Activated T-cell treated with anti-CD3 and anti-CD28 coated beads, Interleukin-2, amount 50 U/mL, for 4 hours (primary cell): ENCODE measurements around the gene SLC13A4. TPM values are rescaled to one million over a fixed set of nuclear protein-coding genes. Genes with fewer than 3 reads are reported as not detected.
"Not testable (repeated sequence)": the region's sequence is repeated elsewhere in the genome, so short reads cannot be mapped to it uniquely, and the experiment has no call there.

Experiments
- ATAC-seq, 2 donors: fragments of 200-7000 bp; cut with Tn5 transposase; one replicate each; pipeline ENCODE4 v1.10.0; 2021
- DNase-seq: peaks from one replicate; pipeline ENCODE4 v3.0.0-alpha.2; 2020
- H3K27me3 Mint-ChIP-seq: one replicate; pipeline ENCODE4 v1.8.0; 2021; ENCODE audit warnings: low read depth, mixed read lengths
- H3K36me3 Mint-ChIP-seq: one replicate; pipeline ENCODE4 v1.8.0; 2022; ENCODE audit warnings: mixed read lengths; ENCODE audit not compliant: insufficient read depth
- H3K4me1 Mint-ChIP-seq: one replicate; pipeline ENCODE4 v1.8.0; 2021; ENCODE audit warnings: low read depth, mixed read lengths
- H3K4me3 Mint-ChIP-seq: one replicate; pipeline ENCODE4 v1.8.0; 2021; ENCODE audit warnings: mild to moderate bottlenecking, moderate library complexity, mixed read lengths
- H3K9me3 Mint-ChIP-seq: one replicate; pipeline ENCODE4 v1.8.0; 2021; ENCODE audit warnings: mixed read lengths
- total RNA-seq, 3 donors: library from RNA; stranded (reverse); gene quantifications; one replicate each; pipeline ENCODE4 v1.2.1, GENCODE V29; 2021

Gene SLC13A4, protein sequence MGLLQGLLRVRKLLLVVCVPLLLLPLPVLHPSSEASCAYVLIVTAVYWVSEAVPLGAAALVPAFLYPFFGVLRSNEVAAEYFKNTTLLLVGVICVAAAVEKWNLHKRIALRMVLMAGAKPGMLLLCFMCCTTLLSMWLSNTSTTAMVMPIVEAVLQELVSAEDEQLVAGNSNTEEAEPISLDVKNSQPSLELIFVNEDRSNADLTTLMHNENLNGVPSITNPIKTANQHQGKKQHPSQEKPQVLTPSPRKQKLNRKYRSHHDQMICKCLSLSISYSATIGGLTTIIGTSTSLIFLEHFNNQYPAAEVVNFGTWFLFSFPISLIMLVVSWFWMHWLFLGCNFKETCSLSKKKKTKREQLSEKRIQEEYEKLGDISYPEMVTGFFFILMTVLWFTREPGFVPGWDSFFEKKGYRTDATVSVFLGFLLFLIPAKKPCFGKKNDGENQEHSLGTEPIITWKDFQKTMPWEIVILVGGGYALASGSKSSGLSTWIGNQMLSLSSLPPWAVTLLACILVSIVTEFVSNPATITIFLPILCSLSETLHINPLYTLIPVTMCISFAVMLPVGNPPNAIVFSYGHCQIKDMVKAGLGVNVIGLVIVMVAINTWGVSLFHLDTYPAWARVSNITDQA
- not detected for total RNA-seq

DNA sequence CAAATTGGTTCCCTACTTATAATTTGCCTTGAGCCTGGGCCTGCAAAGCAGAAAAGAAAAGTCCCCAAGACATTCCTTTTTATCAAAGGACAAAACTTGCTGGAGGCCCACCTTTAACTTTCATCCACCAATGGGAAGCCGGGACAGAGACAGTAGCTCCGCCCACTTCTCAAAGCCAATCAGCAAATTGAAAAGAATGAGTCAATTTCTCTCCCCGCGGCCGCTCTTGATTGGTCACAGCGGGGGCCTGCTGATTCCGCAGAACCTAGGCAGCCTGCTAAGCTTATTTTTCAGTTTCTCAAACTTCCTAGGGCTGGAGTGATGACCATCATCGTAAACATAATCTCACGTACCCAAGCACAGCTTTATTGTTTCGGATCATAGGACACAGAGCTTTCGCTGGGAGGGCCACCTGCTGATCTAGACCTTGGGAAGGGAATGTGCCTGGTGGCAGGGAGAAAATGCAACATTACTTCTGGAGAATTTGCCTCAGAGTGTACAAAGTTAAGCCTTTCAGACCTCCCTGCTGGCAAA lies at the start of gene SLC13A4:
Gene SLC13A4 (minus strand): TSS at position 51 of the 534 bp plus-strand sequence. CDS start 690 bp downstream, outside the sequence.
- no peak for ATAC-seq
- H3K9me3 Mint-ChIP-seq = no peaks in the 10 kb centered on the region
- H3K4me1 Mint-ChIP-seq = no peaks in the 10 kb centered on the region
- H3K36me3 Mint-ChIP-seq = no peaks in the 10 kb centered on the region
- no peaks in the 10 kb centered on the region for H3K27me3 Mint-ChIP-seq
- no peak for DNase-seq
- no peak within 1 kb of the TSS for H3K4me3 Mint-ChIP-seq

DNA sequence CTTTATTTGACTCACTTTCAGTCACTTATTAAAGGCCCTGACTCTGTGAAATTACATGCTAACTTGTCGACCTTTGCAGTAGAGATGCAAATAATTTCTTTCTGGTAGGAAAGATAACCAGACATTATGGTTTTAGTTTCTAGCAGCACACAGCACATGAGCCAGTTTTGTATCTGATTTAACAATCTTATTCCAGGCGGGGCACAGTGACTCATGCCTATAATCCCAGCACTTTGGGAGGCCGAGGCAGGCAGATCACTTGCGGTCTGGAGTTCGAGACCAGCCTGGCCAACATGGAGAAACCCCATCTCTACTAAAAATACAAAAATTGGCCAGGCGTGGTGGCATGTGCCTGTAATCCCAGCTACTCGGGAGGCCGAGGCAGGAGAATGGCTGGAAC lies 47.9 kb upstream of the SLC13A4 start:
- H3K27me3 Mint-ChIP-seq, H3K4me3 Mint-ChIP-seq, DNase-seq, H3K9me3 Mint-ChIP-seq, H3K36me3 Mint-ChIP-seq, H3K4me1 Mint-ChIP-seq, ATAC-seq: not testable (repeated sequence)

- peaks cover 2% of the 10 kb centered on the region for H3K9me3 Mint-ChIP-seq
- DNase-seq (no peak), ATAC-seq (no peak)
- H3K4me3 Mint-ChIP-seq = no peak overlapping the region
- H3K4me1 Mint-ChIP-seq = no peaks in the 10 kb centered on the region
- no peaks in the 10 kb centered on the region for H3K36me3 Mint-ChIP-seq
- H3K27me3 Mint-ChIP-seq = peaks cover 5% of the 10 kb centered on the region
Measured at GRCh38 chr7:135775230-135775629, 47.2 kb upstream of the SLC13A4 start.

DNA sequence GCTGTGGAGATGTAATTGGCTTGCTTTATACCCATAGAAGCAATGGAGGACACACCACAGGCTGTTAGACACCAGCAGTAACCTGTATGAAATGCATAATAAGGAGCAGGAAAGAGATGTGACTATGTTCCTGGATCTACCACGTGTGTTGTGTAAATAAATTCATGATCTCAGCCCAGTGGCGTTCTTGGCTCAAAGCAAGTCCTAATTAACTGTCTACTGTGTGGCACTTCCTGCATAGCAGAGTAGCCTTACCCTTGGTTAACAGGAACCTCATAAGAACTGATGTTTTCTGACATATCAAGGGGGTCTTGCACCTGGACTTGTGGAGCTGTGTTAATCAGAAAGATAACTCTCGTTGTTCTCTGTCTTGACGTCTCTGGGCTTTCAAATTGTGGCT lies 46.3 kb upstream of the SLC13A4 start:
- Mint-ChIP-seq H3K4me3 (no peak overlapping the region), H3K4me1 (no peaks in the 10 kb centered on the region), H3K27me3 (peaks cover 5% of the 10 kb centered on the region), H3K9me3 (peaks cover 2% of the 10 kb centered on the region), H3K36me3 (no peaks in the 10 kb centered on the region)
- DNase-seq (no peak), ATAC-seq (no peak)

GRCh38 chr7:135773464-135773863 lies 45.5 kb upstream of the SLC13A4 start:
- ATAC-seq = no peak
- no peaks in the 10 kb centered on the region for H3K36me3 Mint-ChIP-seq
- DNase-seq = no peak

DNA sequence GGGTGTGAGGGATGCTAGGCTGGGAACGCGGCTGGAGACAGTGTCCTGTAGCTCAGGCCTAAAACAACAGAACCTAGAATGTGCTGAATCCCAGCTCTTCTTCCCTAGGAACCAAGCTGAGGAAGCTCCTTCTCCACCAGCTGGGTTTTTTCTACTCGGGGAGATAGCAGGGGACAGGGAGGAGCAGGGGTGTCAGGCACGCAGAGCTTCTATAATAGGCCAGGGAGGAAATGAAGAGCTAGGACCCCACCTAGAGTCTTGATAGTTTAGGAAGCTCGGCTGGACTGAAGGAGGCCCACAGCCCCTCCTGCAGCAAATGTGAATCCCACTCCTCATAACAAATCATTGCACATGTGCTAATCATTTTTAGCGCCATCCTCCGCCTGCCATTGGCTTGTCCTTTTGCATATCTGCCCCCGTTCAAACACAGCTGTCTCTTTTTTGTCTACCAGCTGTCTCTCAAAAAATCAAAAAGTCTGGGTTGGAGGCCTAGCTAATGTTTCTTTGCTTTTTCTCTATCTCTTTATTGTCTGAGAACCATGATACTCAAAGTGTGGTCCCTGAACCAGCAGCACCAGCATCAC lies 44.7 kb upstream of the SLC13A4 start:
- no peaks in the 10 kb centered on the region for H3K36me3 Mint-ChIP-seq
- H3K27me3 Mint-ChIP-seq = peaks cover 13% of the 10 kb centered on the region
- ATAC-seq (no peak), DNase-seq (no peak)
- H3K4me3 Mint-ChIP-seq = no peak overlapping the region
- no peaks in the 10 kb centered on the region for H3K4me1 Mint-ChIP-seq
- H3K9me3 Mint-ChIP-seq = no peaks in the 10 kb centered on the region

More at GRCh38 chr7:135773464-135773863, 45.5 kb upstream of the SLC13A4 start:
- Mint-ChIP-seq H3K9me3 (peaks cover 2% of the 10 kb centered on the region), H3K4me1 (no peaks in the 10 kb centered on the region), H3K27me3 (peaks cover 7% of the 10 kb centered on the region), H3K4me3 (no peak overlapping the region)

DNA sequence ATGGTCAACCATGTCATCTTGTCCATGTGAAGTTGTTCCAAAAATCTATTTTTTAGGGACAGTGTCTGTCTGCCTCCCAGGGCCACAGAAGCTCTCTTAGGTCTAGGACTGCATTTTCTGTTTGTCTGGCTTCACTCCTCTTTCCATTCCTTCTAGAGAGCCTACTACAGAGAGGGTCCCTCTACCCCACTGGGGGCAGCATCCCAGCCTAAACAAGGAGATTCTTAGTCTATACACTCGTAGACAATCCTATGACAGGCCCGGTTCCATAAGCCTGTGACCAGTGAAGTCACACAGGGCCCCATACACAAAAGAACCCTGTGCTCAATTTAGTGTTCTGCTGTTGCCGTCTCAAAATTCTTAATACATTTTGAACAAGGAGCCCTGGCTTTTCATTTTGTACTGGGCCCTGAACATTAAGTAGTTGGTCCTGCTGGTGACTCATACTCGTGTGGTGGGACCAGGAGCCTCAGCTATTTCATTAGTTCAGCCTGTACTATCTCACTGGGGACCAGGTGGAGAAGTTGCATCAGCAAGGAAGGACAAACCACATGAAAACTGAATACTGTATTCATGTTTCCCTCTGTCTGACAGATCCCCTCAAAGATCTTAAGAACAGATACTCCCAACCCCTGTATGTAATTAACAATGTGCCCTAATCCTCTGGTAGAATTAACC lies 44.1 kb upstream of the SLC13A4 start:
- no peak overlapping the region for H3K4me3 Mint-ChIP-seq

GRCh38 chr7:135771051-135771450 lies 43.1 kb upstream of the SLC13A4 start:
- H3K4me1 Mint-ChIP-seq = no peaks in the 10 kb centered on the region
- H3K4me3 Mint-ChIP-seq = no peak overlapping the region
- no peaks in the 10 kb centered on the region for H3K36me3 Mint-ChIP-seq
- H3K27me3 Mint-ChIP-seq = peaks cover 21% of the 10 kb centered on the region
- ATAC-seq = no peak
- no peak for DNase-seq
- H3K9me3 Mint-ChIP-seq = no peaks in the 10 kb centered on the region

More for the DNA sequence above, 44.1 kb upstream of the SLC13A4 start:
- no peaks in the 10 kb centered on the region for H3K9me3 Mint-ChIP-seq
- H3K27me3 Mint-ChIP-seq = peaks cover 19% of the 10 kb centered on the region
- DNase-seq (no peak), ATAC-seq (no peak)
- H3K4me1 Mint-ChIP-seq = no peaks in the 10 kb centered on the region
- no peaks in the 10 kb centered on the region for H3K36me3 Mint-ChIP-seq

DNA sequence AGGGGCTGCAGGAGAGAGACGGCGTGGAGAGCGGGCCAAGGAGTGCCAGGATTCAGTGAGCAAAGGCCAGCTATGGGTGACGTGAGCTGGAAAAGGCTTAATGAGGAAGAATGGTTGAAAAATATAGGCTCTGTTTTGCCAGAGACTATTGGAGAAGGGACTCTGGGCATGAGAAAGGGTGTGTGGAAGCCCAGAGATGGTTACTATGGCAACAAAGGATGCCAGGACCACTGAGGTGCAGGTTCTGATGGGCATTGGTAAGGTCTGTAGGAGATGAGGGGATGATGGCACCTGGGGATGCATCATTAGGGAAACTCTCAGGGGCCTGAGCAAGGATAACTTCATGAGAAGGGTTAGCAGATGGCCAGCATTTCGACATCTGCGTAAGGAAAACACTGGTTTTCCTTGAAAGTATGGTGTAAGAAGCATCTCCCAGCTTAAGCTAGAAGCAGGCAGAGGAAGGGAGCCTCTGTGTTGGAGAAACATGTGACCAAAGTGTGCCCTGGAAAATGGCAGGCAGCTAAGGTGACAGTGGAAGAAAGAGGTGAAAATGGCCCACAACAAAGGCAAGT lies 42.2 kb upstream of the SLC13A4 start:
- DNase-seq (no peak), ATAC-seq (no peak)
- Mint-ChIP-seq H3K27me3 (peaks cover 23% of the 10 kb centered on the region), H3K36me3 (no peaks in the 10 kb centered on the region), H3K4me3 (no peak overlapping the region), H3K9me3 (no peaks in the 10 kb centered on the region), H3K4me1 (no peaks in the 10 kb centered on the region)

DNA sequence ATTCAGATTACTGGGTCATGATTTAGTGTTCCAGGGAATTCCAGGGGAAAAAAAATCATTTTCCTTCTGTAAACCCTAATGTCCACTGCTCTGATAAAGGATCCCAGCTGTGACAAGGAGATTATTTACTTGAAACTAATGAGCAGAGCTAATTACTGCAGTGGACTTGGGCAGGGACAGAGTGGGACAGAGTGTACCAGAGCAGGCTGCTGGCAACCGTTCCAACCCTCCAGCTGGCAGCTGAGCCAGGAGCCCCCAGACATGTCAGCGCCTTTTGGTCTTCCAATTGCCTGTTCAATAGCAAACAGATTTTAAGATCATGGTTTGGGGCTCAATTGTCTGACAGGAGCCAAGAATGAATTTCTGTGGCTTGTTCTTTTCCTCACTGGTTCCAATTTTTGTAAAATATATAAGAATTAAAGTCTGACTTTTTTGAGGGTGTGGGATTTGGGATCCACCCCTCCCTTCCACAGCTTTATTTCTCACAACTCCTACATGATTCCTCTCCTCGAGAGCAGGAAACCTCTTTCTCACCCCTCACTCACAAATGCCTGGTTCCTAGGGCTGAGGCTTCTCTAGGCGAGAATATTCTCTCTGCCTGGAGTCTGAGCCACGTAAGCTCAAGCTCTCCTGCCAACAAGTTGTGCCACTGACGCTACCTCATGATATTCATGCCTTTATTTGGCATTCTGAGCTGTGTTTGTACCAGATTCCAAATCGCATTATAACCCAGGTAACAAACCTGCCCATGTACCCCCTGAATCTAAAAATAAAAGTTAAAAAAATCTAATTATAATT lies 41.2 kb upstream of the SLC13A4 start:
- no peak for DNase-seq
- Mint-ChIP-seq H3K4me3 (no peak overlapping the region), H3K36me3 (no peaks in the 10 kb centered on the region), H3K4me1 (no peaks in the 10 kb centered on the region), H3K9me3 (no peaks in the 10 kb centered on the region), H3K27me3 (peaks cover 23% of the 10 kb centered on the region)
- ATAC-seq = no peak

DNA sequence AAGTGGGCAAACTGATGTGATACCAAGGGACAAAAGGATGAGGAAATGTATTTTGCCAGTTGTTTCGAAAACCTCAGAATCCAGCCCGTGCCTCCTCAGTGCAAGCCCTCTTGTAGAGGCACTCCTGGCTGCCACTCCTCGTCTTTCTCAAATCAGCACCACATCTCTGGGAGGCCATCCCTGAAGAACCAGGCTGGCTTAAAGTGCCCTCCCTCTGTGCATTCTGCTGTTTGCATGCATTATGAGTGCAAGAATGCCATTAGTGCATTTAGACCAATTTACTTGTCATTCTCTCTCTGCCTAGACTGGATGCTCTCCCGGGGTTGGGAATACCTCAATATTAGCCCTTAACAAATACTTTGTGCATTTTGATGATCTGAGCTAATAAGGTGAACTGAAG lies 40.5 kb upstream of the SLC13A4 start:
- Mint-ChIP-seq H3K36me3 (no peaks in the 10 kb centered on the region), H3K4me1 (no peaks in the 10 kb centered on the region), H3K9me3 (no peaks in the 10 kb centered on the region), H3K27me3 (peaks cover 27% of the 10 kb centered on the region), H3K4me3 (no peak overlapping the region)
- ATAC-seq (no peak), DNase-seq (no peak)

GRCh38 chr7:135768064-135768463 lies 40.1 kb upstream of the SLC13A4 start:
- no peaks in the 10 kb centered on the region for H3K9me3 Mint-ChIP-seq
- H3K36me3 Mint-ChIP-seq = no peaks in the 10 kb centered on the region
- no peak for ATAC-seq
- peaks cover 27% of the 10 kb centered on the region for H3K27me3 Mint-ChIP-seq
- H3K4me1 Mint-ChIP-seq = no peaks in the 10 kb centered on the region
- no peak overlapping the region for H3K4me3 Mint-ChIP-seq
- no peak for DNase-seq

DNA sequence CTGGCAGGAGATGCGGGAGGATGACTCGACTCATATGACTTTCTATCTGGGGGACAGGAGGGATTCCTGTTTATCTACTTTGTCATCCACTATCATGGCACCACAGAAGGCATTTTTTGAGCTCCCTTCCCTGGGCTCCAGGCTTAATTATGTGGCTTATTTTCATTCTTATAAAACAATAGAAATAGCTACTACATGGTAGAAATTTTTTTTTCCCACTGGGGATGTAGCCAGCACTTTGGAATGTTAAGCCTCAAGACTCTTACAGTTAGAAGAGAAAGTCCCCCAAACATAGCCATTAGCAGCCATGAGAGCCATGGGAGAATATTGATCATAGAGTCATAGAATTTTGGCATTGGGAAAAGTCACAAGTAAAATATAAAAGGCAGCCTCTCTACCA lies 35.3 kb upstream of the SLC13A4 start:
- Mint-ChIP-seq H3K36me3 (no peaks in the 10 kb centered on the region), H3K27me3 (peaks cover 41% of the 10 kb centered on the region), H3K9me3 (no peaks in the 10 kb centered on the region), H3K4me3 (no peak overlapping the region), H3K4me1 (no peaks in the 10 kb centered on the region)
- DNase-seq = no peak
- no peak for ATAC-seq
